NCI-H524 (cell line): Measurements from ENCODE around the gene ABO.
A peak's percentile ranks its signal among the peaks of the same experiment; 100 is the strongest.
"Not testable (repeated sequence)": the region's sequence is repeated elsewhere in the genome, so short reads cannot be mapped to it uniquely, and the experiment has no call there.

Source experiments
- DNase-seq, 2 experiments: peaks; one replicate each; lab custom pipeline; 2025; lab: John Stamatoyannopoulos, UW

Gene ABO

DNA sequence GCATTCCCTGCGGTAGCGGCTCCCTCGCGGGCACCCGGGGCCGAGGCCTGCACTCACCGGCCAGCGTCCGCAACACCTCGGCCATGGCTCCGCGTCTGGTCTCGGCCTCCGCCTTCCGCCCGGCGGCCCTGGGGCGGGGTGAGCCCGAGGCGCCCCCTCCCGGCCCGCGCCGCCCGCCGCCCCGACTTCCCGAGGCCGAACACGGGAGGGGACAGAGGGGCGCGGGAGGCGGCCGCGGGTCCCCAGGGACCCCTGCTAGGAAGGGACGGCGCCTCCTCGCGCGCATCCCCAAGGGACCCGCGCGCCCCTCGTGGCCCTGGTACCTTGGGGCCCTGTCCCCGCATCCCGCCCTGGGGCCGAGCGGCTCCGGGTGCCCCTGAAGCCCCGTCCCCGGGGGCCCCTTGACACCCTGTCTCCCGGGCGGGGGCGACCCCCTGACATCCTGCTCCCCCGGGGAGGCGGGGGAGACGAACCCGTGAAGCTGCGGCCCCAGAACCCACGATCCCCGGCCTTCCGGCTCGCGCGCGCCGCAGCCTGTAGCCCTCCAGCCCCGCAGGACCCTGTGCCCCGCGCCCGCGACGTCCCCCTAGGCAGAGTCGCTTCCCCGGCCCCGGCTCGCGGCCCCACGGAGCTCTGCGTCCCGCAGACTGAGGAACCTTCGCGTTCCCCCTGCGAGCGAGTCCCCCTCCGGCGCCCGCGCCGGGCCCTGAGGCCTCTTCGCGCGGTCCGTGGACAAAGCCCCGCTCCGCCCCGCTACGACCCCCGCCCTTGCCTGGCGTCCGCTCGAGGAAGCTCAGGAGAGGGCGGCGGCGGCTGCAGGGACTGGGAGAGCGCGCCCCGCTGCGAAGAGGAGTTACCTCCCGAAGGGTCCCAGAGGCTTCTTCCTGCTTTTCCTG, at the start of gene ABO:
ABO (minus strand) TSS at position 97 of the 896 bp plus-strand sequence.
- no peak for DNase-seq

GRCh38 chr9:133323991-133324703, 49.1 kb upstream of the ABO start:
- DNase-seq, result no peak

DNA sequence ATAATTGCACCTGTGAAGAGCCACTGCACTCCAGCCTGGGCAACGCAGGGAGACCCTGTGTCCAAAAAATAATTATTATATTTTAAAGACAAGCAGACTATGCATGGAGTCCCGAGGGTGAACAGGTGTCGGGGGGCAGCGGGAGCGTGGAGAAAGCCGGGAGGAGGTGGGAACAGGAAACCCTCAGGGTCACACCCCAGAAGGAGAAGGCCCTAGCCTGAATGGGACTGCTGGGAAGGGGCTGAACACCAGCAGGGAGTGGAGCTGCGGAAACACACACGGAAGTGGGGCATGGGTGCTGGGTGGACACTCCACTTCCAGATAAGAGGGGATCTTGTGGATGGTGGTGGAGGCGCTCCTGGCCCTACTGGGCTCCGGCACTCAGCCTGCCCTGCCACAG, 48.2 kb upstream of the ABO start:
- no peak for DNase-seq

- no peak for DNase-seq
Measured at GRCh38 chr9:133322701-133323100, 47.7 kb upstream of the ABO start.

DNA sequence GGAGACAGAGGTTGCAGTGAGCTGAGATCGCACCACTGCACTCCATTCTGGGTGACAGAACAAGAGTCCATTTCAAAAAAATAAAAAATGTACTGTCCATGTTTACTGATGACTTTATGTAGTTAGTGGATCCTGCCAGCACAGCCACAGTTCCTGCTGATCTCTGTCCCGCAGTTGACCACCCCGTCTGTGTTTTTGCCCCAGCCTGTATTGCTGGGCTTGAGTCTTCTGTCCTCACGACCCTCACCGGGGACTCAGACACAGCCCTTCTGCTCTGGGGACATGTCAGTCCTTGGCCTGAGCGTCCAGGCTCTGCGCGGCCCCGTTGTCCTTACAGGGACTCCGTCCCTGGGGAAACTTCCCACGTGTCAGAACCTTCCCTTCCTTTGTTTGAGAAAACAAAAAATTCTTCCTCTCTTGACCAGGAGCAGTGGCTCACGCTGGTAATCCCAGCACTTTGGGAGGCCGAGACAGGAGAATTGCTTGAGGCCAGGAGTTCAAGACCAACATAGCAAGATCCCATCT, 46.5 kb upstream of the ABO start:
- DNase-seq, result no peak

GRCh38 chr9:133320421-133320881, 45.5 kb upstream of the ABO start:
- DNase-seq, result no peak

GRCh38 chr9:133317551-133317950, 42.5 kb upstream of the ABO start:
- DNase-seq, result not testable (repeated sequence)

- DNase-seq, result no peak
Measured at GRCh38 chr9:133315997-133316396, 41.0 kb upstream of the ABO start.

DNA sequence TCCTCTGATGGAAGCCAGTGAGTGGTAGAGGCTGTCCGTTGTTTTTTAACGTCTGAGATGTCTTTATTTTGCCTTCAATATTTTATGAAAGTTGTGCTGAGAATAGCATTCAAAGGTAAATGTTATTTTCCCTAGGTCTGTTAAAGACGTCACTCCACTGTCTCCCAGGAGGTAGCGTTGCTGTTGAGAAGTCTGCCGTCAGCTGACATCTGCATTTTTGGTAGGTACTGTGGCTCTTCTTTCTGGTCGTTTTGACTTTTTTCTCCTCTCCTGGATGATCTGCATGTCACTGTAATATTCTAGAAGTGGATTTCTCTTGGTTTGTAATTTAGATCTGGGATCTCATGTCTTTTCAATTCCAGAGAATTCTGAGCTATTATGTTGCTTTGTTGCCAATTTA, 34.6 kb upstream of the ABO start:
- DNase-seq, result no peak

GRCh38 chr9:133307301-133307700, 32.3 kb upstream of the ABO start:
- DNase-seq, result no peak

GRCh38 chr9:133306242-133307204, 31.5 kb upstream of the ABO start:
- DNase-seq, result no peak

- DNase-seq, result no peak
Measured at GRCh38 chr9:133305731-133306130, 30.7 kb upstream of the ABO start.

- DNase-seq, result no peak
Measured at GRCh38 chr9:133304477-133305377, 29.7 kb upstream of the ABO start.

DNA sequence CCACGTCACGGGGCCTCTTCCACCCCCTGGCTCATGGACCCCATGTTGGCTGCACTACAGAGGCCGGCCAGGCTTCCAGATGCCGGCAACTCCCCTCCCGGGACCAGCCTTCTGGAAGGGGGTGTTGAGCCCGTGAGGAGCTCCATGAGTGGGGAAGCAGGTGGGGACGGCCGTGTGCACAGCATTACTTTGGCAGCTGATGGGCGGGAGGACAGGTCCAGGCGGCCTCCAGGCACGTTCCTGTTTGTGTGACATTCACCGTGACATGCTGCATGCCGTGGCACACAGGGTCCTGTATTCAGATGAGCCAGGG, 29.1 kb upstream of the ABO start:
- peak in 1 of 2 experiments; percentile 47 for DNase-seq

DNA sequence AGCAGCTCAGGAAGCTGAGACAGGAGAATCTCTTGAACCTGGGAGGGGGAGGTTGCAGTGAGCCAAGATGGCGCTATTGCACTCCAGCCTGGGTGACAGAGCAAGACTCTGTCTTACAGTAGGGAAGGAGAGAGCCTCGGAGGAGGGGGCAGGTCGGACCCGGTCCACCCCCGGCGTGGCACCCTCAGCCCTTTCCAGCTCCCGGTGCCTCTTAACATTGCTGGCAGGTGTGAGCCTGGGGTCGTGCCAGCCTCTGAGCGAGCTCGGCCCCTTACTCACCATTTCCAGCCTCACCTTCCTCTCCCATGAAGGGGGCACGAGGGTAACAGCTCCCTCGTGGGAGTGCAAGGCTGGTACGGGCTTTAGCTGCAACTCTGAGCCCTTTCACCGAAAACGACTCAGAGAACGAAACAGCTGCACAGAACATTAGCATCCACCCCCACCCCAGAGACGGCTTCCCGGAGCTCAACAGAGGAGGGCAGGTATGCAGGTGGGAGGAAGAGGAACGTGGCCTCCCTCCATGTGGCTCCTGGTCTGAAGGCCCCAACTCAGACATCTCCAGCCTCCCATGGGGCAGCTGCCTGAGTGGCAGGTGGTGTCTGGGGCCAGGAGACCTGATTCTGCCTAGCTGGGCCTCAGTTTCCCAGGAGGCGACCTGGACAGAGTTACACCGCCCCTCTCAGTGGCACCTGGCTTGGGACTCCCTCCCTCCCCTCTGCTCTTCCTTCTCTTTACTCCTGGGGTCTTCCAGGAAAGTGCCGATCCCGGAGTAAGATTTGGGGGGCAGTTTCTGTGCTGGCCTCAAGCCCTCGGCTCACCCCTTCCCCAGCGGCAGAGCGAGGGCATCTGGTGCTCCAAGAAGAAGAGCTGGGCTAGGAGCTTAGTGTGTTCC, 28.5 kb upstream of the ABO start:
- DNase-seq, result no peak

- DNase-seq, result no peak
Measured at GRCh38 chr9:133301253-133302230, 26.5 kb upstream of the ABO start.

DNA sequence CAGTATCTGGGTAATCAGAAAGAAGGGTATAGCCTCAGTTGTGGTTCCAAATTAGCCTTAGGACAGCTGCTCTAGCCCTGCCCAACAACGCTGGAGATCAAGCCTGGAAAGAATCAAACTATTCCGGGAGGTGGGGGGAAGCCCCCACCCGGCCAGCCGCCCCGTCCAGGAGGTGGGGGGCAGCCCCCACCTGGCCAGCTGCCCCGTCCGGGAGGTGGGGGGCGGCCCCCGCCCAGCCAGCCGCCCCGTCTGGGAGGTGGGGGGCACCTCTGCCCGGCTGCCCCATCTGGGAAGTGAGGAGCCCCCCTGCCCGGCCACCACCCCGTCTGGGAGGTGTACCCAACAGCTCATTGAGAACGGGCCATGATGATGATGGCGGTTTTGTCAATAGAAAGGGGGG, 25.0 kb upstream of the ABO start:
- DNase-seq, result peak in 1 of 2 experiments; percentile 22

DNA sequence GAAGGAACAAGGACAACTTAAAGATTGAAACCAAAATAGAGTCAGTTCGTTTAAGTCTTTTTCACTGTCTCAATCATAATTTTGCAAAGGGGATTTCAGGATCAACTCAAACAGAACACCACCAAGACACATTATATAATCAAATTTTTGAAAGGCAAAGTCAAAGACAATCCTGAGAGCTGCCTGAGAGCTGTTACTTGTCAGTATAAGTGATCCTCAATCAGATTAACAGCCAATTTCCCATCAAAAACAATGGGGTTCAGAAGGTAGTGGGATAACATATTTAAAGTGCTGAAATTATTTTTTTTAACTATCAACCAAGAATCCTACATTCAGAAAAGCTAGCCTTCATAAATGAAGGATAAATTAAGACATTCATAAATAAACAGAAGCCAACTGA, 19.3 kb upstream of the ABO start:
- DNase-seq, result no peak
